Hair follicle dermal papilla cell (primary cell): ENCODE data around the gene CCDC180. TPM values are rescaled to one million over a fixed set of nuclear protein-coding genes. Genes with fewer than 3 reads are reported as not detected.

ENCODE experiments used
- small RNA-seq: library from RNA; depleted of rRNA; stranded (forward); fragments of <200 nt; gene quantifications from one replicate; pipeline ENCODE3, GENCODE V24; 2012
- total RNA-seq: library from RNA; depleted of rRNA; stranded (reverse); fragments of >200 nt; gene quantifications from 2 replicates; pipeline ENCODE4 v1.2.3, GENCODE V29; 2012

The CCDC180 gene
- 3.6 and 5.7 TPM in 2 replicates for total RNA-seq

DNA sequence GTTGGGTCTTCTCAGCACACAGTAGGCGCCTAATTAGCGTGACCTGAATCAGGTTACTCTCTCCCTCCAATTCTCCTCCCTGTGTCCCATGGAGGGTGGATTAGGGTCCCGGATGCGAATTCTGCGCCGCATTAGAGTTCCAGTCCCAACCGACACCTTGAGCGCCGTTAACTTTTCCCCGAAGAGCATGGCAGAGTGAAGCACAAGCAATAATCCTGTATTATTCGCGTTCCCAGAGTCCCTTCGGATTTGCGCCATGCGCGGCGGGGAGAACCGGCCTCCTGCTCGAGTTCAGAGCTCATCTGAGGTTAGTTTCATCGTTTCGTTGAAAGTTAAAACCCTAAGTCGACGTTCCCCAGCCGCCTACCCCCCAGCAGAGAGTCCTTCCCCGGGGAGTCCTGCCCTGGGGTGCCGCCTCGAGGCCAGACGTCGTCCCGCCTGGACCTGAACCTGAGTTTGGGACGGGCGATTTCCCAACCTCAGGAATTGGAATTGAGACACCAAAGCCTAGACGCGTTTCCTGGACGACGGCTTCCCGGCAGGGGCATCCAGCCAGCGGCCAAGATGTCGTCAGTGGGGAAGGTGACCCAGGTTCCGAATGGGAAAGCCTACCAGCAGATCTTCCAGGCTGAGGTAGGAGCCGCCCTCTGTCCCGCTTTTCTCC is at the start of gene CCDC180:
CCDC180 (plus strand) TSS at position 160 of the 664 bp plus-strand sequence; CDS start at position 565, 405 bp downstream.

Small RNA genes lying within 50 kb of the gene (small RNA-seq; reads per million reads assigned to genes)
- gene AL512590.2 = not detected
- not detected for gene CCDC180

Other genes starting within 250 kb of the CCDC180 start
- 11.8 and 12.3 TPM in 2 replicates for gene TDRD7, start 104.4 kb downstream of the CCDC180 start, total RNA-seq
- not detected in 2 replicates for gene TMOD1, start 194.0 kb downstream of the CCDC180 start, total RNA-seq